ENCODE measurements around the gene TMSB4X.
"Not testable (repeated sequence)": the region's sequence is repeated elsewhere in the genome, so short reads cannot be mapped to it uniquely, and the experiment has no call there.

TMSB4X gene

GRCh38 chrX:12955882-12956703 is 18.8 kb upstream of the TMSB4X start:
- DNase-seq, result peak; percentile 83

- peak; percentile 91 for DNase-seq
These were observed 18.0 kb upstream of the TMSB4X start for GRCh38 chrX:12956704-12957534.

DNA sequence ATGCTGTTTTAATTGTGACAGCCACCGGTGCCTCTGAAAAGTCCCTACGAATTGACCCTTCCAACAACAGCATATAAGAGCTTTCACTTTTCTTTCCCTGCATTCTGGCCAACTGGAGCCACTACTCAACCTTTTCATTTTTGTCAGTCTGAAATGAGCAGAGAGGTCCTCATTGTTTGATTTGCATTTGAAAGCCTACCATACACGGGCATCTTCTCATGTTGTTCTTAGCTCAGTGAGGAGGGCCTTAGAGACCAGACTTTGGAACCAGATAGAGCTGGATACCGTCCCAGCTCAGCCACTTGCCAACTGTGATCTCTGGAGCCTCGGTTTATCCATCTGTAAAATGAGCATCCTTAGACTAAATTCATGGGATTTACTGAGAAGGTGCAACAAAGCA is 16.9 kb upstream of the TMSB4X start:
- DNase-seq, result no peak

DNA sequence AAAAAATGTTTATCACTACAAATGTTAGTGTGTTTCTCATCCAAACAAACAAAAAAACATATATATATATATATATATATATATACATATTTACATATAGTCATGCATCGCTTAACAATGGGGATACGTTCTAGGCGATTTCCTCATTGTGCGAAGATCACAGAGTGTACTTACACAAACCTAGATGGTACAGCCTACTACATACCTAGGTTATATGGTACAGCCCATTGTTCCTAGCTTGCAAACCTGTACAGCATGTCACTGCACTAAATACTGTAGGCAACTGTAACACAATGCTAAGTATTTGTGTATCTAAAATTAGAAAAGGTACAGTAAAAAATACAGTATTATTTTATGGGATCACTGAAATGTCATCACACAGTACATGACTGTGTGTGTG is 16.4 kb upstream of the TMSB4X start:
- no peak for DNase-seq

GRCh38 chrX:12961196-12961718 is 13.7 kb upstream of the TMSB4X start:
- no peak for DNase-seq

DNA sequence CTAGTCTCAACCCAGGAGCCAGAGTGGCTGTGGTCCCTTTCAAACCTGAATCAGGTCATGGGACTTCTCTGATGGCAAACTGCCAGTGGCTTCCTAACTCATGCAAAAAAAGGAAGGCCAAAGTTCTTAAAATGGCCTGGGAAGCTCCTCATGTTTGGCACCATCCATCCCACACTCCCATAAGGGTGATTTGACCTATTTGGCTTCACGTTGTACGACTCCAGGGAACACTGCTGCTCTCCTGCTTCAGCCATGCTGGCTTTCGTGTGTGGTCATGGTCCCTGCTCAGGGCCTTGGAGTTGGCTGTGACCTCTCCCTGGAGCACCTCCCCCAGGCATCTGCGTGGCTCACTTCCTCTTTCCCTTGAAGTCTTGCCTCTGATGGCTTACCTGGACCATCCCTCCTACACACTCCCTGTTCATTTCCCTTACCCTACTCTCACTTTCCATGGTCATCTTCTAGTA is 12.8 kb upstream of the TMSB4X start:
- DNase-seq, result no peak

- DNase-seq, result not testable (repeated sequence)
These were observed 11.6 kb upstream of the TMSB4X start for GRCh38 chrX:12963210-12963850.

- no peak for DNase-seq
These were observed 9.6 kb upstream of the TMSB4X start for GRCh38 chrX:12965131-12965940.

DNA sequence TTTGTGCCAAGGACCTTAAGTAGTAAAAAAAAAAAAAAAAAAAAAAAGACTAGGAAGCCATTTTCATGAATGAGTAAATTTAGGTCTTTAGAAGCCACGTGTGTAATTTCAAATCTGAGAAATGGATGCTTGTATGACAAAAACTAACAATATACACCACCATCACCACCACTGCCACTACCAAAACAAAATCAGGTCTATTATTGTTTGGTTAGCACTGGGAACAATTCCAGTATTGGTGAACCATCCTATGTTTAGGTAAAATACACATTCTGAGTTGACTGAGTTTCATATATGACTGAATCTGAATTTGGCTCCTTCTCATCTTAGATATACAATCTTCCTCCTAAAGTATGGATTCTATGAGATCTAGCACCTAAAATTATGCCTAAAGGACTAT is 8.8 kb upstream of the TMSB4X start:
- DNase-seq, result no peak

DNA sequence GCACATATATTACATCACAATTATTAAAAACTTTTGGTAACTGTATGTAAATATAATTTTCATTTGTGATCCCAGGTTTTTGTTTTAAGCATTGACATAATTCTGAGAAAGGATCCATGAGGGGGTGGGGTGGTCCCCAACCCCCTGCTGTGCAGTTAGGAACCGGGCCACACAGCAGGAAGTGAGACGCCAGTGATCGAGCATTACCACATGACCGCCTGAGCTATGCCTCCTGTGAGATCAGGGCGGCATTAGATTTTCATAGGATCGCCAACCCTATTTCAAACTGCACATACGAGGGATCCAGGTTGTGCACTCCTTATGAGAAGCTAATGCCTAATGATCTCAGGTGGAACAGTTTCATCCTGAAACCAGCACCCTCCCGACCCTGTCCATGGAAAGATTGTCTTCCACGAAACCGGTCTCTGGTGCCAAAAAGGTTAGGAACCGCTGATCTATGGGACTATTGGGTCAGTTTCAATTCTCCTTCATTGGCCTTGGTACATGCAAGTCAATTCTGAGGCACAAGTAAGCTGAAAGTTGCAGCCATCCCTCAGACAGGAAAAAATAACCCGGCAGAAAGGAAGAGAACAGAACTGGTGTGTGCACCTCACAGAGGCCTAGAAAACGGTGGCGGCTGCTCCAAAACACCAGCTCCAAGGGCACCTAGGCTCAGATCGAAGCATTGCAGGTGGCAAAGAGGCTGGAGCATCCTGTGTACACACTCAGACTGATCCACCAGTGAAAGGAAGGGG is 7.0 kb upstream of the TMSB4X start:
- no peak for DNase-seq

DNA sequence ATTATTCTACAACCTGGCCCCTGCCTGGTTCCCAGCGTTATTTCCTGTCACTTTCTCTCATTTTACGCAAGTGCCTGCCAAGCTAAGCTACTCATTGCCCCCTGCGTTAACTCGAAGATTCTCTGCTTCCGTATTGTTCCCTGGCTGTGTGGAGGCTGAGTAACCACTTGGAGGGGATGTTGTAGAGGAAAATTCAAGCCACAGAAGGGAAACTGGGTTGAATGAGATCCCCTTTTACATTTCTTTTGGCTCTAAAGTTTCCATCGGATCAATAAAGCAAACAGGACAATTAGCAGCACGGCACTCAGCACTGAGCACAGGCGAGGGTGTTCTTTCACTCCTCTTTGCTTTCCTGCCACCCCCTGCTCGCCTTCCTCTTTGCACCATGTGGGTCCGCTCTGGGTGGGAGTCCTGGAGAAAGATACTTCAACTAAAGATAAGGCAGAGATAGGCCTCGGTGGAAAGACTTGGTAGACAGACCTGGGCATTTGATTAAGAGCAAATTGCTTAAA is 4.2 kb upstream of the TMSB4X start:
- DNase-seq, result peak; percentile 82

GRCh38 chrX:12971282-12972003 is 3.5 kb upstream of the TMSB4X start:
- DNase-seq, result peak; percentile 61

- no peak for DNase-seq
These were observed 2.7 kb upstream of the TMSB4X start for GRCh38 chrX:12972243-12972642.

- DNase-seq, result no peak
These were observed 1.9 kb upstream of the TMSB4X start for GRCh38 chrX:12972878-12973560.

- DNase-seq, result peak; percentile 72
These were observed 1.2 kb upstream of the TMSB4X start for GRCh38 chrX:12973561-12974304.

- peak; percentile 67 for DNase-seq
These were observed 560 bp upstream of the TMSB4X start for GRCh38 chrX:12974305-12974795.

DNA sequence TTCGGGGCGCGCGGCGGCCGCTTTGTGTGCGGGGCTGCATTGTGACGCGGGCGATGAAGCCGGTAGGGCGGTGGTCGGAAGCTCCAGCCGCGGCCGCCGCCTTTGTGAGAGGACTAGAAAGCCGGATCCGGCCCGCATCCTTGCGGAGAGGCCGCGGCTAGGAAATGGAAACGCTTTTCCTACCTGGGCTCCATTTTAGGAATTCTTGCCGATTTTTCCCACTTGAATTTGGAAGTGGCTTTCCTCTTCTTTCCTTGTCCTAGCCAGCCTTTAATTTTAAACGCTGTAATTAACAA is 708 bp downstream of the TMSB4X start:
- DNase-seq, result no peak

GRCh38 chrX:12975991-12976558 is 1.2 kb downstream of the TMSB4X start:
- DNase-seq, result peak; percentile 60
